ENCODE results near the gene NLGN2. TPM values are rescaled to one million over a fixed set of nuclear protein-coding genes. Genes with fewer than 3 reads are reported as not detected.
A peak's percentile ranks its signal among the peaks of the same experiment; 100 is the strongest.

NLGN2 gene
- total RNA-seq, 2 experiments from 2014 or later: 4.7 to 5.2 TPM

- H3K36me3 Mint-ChIP-seq (ENCODE audit: low read depth): peaks cover 22% of the 10 kb centered on the region
- DNase-seq: peak; percentile 63
- H3K4me3 Mint-ChIP-seq: peak overlapping the region; percentile 95
- no peak for ATAC-seq
- ChIA-PET POLR2A (interaction anchor here (0.6 to 2.9 kb wide), 5 partner anchors 15 to 56 kb away, joined by 3 to 20 read pairs (median 3); partner anchors contain the start of genes POLR2A and TMEM256), CTCF (interaction anchor here (0.7 to 6.5 kb wide), 10 partner anchors 13 to 248 kb away, joined by 4 to 78 read pairs (median 6); partner anchors contain the start of genes PLSCR3, SENP3, SLC35G6 and SOX15)
- peaks cover 47% of the 10 kb centered on the region for H3K4me1 Mint-ChIP-seq (ENCODE audit: low read depth)
- no peaks in the 10 kb centered on the region for H3K9me3 Mint-ChIP-seq (ENCODE audit: insufficient read depth)
- peak overlapping the region; percentile 56 for H3K27ac Mint-ChIP-seq
- peaks cover 22% of the 10 kb centered on the region for H3K27me3 Mint-ChIP-seq (ENCODE audit: low read depth)
These were observed 32.6 kb downstream of the NLGN2 start for GRCh38 chr17:7440113-7440833.

- DNase-seq (peak; percentile 35), ATAC-seq (no peak)
- peak overlapping the region; percentile 95 for H3K4me3 Mint-ChIP-seq
- ChIA-PET POLR2A (interaction anchor here (0.6 to 2.9 kb wide), 5 partner anchors 14 to 86 kb away, joined by 3 to 20 read pairs (median 7); partner anchors contain the start of genes POLR2A, TMEM256 and TMEM95), CTCF (interaction anchor here (0.6 to 6.5 kb wide), 9 partner anchors 12 to 247 kb away, joined by 4 to 78 read pairs (median 5); partner anchors contain the start of genes SENP3, SLC35G6, SOX15 and WRAP53)
- peaks cover 53% of the 10 kb centered on the region for H3K4me1 Mint-ChIP-seq (ENCODE audit: low read depth)
- peaks cover 27% of the 10 kb centered on the region for H3K27me3 Mint-ChIP-seq (ENCODE audit: low read depth)
- peak overlapping the region; percentile 56 for H3K27ac Mint-ChIP-seq
- no peaks in the 10 kb centered on the region for H3K9me3 Mint-ChIP-seq (ENCODE audit: insufficient read depth)
- H3K36me3 Mint-ChIP-seq (ENCODE audit: low read depth): peaks cover 22% of the 10 kb centered on the region
These were observed 33.2 kb downstream of the NLGN2 start for GRCh38 chr17:7440834-7441195.

- ChIA-PET POLR2A (interaction anchor here (0.6 to 2.9 kb wide), 5 partner anchors 14 to 125 kb away, joined by 3 to 20 read pairs (median 7); partner anchors contain the start of genes POLR2A and TMEM95), CTCF (interaction anchor here (0.6 to 2.5 kb wide), 6 partner anchors 35 to 247 kb away, joined by 4 to 11 read pairs (median 5); partner anchors contain the start of genes SENP3, SOX15 and WRAP53)
- H3K27ac Mint-ChIP-seq: no peak overlapping the region
- H3K4me3 Mint-ChIP-seq: peak overlapping the region; percentile 95
- H3K4me1 Mint-ChIP-seq (ENCODE audit: low read depth): peaks cover 52% of the 10 kb centered on the region
- peaks cover 22% of the 10 kb centered on the region for H3K36me3 Mint-ChIP-seq (ENCODE audit: low read depth)
- DNase-seq: no peak
- peaks cover 29% of the 10 kb centered on the region for H3K27me3 Mint-ChIP-seq (ENCODE audit: low read depth)
- ATAC-seq: no peak
- H3K9me3 Mint-ChIP-seq (ENCODE audit: insufficient read depth): no peaks in the 10 kb centered on the region
These were observed 33.6 kb downstream of the NLGN2 start for GRCh38 chr17:7441266-7441665.

DNA sequence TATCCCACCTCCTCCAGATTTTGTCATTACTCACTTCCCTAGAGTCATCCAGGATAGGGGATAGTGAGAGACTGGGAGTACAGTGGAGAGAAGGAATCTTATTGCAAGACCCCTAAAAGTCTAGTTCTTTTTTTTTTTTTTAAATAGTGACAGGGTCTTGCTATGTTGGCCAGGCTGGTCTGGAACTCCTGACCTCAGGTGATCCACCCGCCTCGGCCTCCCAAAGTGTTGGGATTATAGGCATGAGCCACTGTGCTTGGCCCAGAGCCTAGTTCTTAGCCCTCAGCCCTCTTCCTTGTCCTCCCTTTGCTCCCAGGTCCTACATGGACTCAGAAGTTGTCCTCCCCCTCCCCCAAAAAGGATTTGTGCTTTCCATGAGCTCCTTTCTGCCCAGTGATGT is 34.5 kb downstream of the NLGN2 start:
- no peaks in the 10 kb centered on the region for H3K9me3 Mint-ChIP-seq (ENCODE audit: insufficient read depth)
- DNase-seq (no peak), ATAC-seq (no peak)
- H3K4me1 Mint-ChIP-seq (ENCODE audit: low read depth): peaks cover 47% of the 10 kb centered on the region
- no peak overlapping the region for H3K27ac Mint-ChIP-seq
- H3K27me3 Mint-ChIP-seq (ENCODE audit: low read depth): peaks cover 32% of the 10 kb centered on the region
- H3K4me3 Mint-ChIP-seq: no peak overlapping the region
- peaks cover 21% of the 10 kb centered on the region for H3K36me3 Mint-ChIP-seq (ENCODE audit: low read depth)
- ChIA-PET CTCF (interaction anchor here (0.7 to 2.5 kb wide), 6 partner anchors 12 to 246 kb away, joined by 3 to 11 read pairs (median 5); partner anchors contain the start of genes SENP3, SOX15 and WRAP53), POLR2A (interaction anchor here (1.4 to 2.9 kb wide), 3 partner anchors 13 to 42 kb away, joined by 7 to 20 read pairs (median 9); partner anchors contain the start of gene POLR2A)

- no peak for DNase-seq
- Mint-ChIP-seq H3K4me1 (ENCODE audit: low read depth) (peaks cover 34% of the 10 kb centered on the region), H3K4me3 (no peak overlapping the region), H3K27me3 (ENCODE audit: low read depth) (peaks cover 33% of the 10 kb centered on the region), H3K9me3 (ENCODE audit: insufficient read depth) (no peaks in the 10 kb centered on the region), H3K36me3 (ENCODE audit: low read depth) (peaks cover 24% of the 10 kb centered on the region), H3K27ac (no peak overlapping the region)
- POLR2A ChIA-PET: interaction anchor here (0.5 to 4.6 kb wide), 9 partner anchors 8 to 967 kb away, joined by 3 to 21 read pairs (median 3); partner anchors contain the start of genes MPDU1, POLR2A and ZBTB4
- CTCF ChIA-PET: interaction anchor here (1.1 to 5.3 kb wide), 8 partner anchors 8 to 117 kb away, joined by 3 to 50 read pairs (median 7); partner anchors contain the start of genes TMEM102 and TNFSF13
- ATAC-seq: no peak
These were observed 36.1 kb downstream of the NLGN2 start for GRCh38 chr17:7443499-7444485.

DNA sequence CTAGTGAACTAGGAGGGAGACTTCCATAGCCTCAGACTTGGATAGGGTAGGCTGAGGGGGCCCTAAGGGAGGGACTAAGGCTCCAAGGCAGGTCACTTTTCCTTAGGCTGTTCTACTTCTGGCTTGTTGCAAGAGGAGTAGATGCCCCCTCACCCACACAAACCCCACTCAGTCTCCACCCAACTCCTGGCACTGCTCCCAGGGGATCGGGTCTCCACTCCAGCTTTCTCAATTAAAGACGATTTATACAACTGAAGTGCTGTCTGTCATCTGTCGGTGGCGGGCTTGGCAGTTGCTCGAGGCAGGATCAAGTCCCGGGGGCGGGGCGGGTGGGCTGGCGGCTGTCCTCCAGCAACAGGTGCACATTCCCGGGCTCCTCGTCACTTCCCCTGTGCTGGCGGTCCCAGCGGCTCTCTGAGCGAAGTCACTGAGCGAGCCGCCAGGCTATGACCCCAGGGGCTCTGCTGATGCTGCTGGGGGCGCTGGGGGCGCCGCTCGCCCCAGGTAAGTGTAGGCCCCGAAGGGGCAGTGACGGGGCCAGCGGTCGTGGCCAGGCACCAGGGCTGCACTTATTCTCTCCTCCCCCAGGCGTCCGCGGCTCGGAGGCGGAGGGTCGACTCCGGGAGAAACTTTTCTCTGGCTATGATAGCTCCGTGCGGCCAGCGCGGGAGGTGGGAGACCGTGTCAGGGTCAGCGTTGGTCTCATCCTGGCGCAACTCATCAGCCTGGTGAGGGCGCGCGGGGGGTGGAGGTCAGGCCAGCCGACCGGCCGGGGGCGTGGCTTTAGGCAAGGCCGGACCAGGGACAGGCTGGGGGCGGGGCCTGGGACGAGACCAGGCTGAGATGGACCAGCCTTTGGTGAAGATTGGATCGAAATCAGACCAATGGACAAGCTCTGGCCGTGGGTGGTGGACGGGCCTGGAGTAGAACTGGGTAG is 37.3 kb downstream of the NLGN2 start, which contains the start of gene CHRNB1:
CHRNB1 (plus strand) TSS at position 380 of the 937 bp plus-strand sequence; CDS start at position 447, 67 bp downstream.
- DNase-seq (peak; percentile 37), ATAC-seq (peak; percentile 17)
- Mint-ChIP-seq H3K36me3 (ENCODE audit: low read depth) (peaks cover 25% of the 10 kb centered on the region), H3K4me3 (peak within 1 kb of the TSS; percentile 63), H3K4me1 (ENCODE audit: low read depth) (peaks cover 30% of the 10 kb centered on the region), H3K9me3 (ENCODE audit: insufficient read depth) (no peaks in the 10 kb centered on the region), H3K27ac (peak within 1 kb of the TSS; percentile 61), H3K27me3 (ENCODE audit: low read depth) (peaks cover 28% of the 10 kb centered on the region)
- POLR2A ChIA-PET: interaction anchor here (0.5 to 4.6 kb wide), 9 partner anchors 8 to 139 kb away, joined by 3 to 21 read pairs (median 5); partner anchors contain the start of genes MPDU1, POLR2A and ZBTB4
- CTCF ChIA-PET: interaction anchor here (0.6 to 5.3 kb wide), 12 partner anchors 9 to 177 kb away, joined by 3 to 50 read pairs (median 6); partner anchors contain the start of genes SENP3, TMEM102 and TNFSF13

- peak; percentile 90 for ATAC-seq
These were observed 37.9 kb downstream of the NLGN2 start for GRCh38 chr17:7445619-7445968.

GRCh38 chr17:7448461-7448860 is 40.8 kb downstream of the NLGN2 start:
- peaks cover 28% of the 10 kb centered on the region for H3K36me3 Mint-ChIP-seq (ENCODE audit: low read depth)
- no peaks in the 10 kb centered on the region for H3K9me3 Mint-ChIP-seq (ENCODE audit: insufficient read depth)
- POLR2A ChIA-PET: interaction anchor here (1.2 kb wide), 1 partner anchor 35 kb away, joined by 5 read pairs; the partner anchor contains the start of gene POLR2A
- peaks cover 19% of the 10 kb centered on the region for H3K27me3 Mint-ChIP-seq (ENCODE audit: low read depth)
- DNase-seq (no peak), ATAC-seq (no peak)
- H3K27ac Mint-ChIP-seq: no peak overlapping the region
- no peak overlapping the region for H3K4me3 Mint-ChIP-seq
- CTCF ChIA-PET: interaction anchor here (5.3 kb wide), 1 partner anchor 12 kb away, joined by 50 read pairs; the partner anchor contains the start of gene TMEM102
- peaks cover 24% of the 10 kb centered on the region for H3K4me1 Mint-ChIP-seq (ENCODE audit: low read depth)

More at GRCh38 chr17:7445619-7445968, 37.9 kb downstream of the NLGN2 start:
- Mint-ChIP-seq H3K4me3 (peak overlapping the region; percentile 63), H3K36me3 (ENCODE audit: low read depth) (peaks cover 26% of the 10 kb centered on the region), H3K4me1 (ENCODE audit: low read depth) (peaks cover 24% of the 10 kb centered on the region), H3K27me3 (ENCODE audit: low read depth) (peaks cover 25% of the 10 kb centered on the region), H3K9me3 (ENCODE audit: insufficient read depth) (no peaks in the 10 kb centered on the region), H3K27ac (peak overlapping the region; percentile 61)
- ChIA-PET POLR2A (interaction anchor here (0.6 to 4.6 kb wide), 5 partner anchors 9 to 89 kb away, joined by 3 to 21 read pairs (median 5); partner anchors contain the start of gene POLR2A), CTCF (interaction anchor here (0.6 to 5.3 kb wide), 8 partner anchors 9 to 178 kb away, joined by 3 to 50 read pairs (median 6); partner anchors contain the start of genes SENP3 and TMEM102)
- peak; percentile 70 for DNase-seq

DNA sequence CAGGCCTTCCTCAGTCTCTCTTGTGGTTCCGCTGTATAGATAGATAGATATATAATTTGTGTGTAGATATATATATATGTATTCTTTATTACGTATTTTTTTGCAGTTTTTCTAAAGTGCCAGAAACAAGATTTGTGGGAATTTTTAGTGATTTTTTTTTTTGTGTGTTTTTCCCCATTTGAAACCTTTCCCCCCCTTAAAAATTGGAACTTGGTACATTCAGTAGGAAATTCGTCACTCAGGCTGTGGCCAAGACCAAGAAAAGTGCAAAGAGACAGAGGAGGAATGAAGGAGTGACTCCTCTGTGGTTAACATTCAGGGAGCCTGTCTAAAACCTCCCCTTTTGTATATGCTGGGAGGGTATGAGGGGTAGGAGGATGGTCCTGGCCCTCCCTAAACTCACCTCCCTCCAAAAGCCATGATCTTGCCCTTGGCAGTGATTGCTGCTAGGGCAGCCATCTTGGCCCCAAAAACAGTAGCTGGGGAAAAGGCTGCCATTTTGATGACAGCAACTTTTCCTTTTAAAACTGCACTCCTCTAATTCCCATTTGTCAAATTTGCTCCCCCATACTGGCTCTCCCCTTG is 52.4 kb downstream of the NLGN2 start:
- Mint-ChIP-seq H3K4me3 (no peak overlapping the region), H3K27ac (no peak overlapping the region), H3K4me1 (ENCODE audit: low read depth) (peaks cover 27% of the 10 kb centered on the region), H3K27me3 (ENCODE audit: low read depth) (no peaks in the 10 kb centered on the region), H3K36me3 (ENCODE audit: low read depth) (peaks cover 44% of the 10 kb centered on the region), H3K9me3 (ENCODE audit: insufficient read depth) (no peaks in the 10 kb centered on the region)
- CTCF ChIA-PET: interaction anchor here (1.3 kb wide), 1 partner anchor 42 kb away, joined by 4 read pairs; no protein-coding TSS in a partner anchor
- POLR2A ChIA-PET: interaction anchor here (3.6 kb wide), 1 partner anchor 25 kb away, joined by 19 read pairs; the partner anchor contains the start of gene POLR2A
- ATAC-seq: no peak
- no peak for DNase-seq
